ENCODE results near the gene SEMA3G. TPM values are rescaled to one million over a fixed set of nuclear protein-coding genes. Genes with fewer than 3 reads are reported as not detected.

The SEMA3G gene
- total RNA-seq, 3 donors from 2014 or later: 2.7 to 10.2 (median 3.1) TPM

DNA sequence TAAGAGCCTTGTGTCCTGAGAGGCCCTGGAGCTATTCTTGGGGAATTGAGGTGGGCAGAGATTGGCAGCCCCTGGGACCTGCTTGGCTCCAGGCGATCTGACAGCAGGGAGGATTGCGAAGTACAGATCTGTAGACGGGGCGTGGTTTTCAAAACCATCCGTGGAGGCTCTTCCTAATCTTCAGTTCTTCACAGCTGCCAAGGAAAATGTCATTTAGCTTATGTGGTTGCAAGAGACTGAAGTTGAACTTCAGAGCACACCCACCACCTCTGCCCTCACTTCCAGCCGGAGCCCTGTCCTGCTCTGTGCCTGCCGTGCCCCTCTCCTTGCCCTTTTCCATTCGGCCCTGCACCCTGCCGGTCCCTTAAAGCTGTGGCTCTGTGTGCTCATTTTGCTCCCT, 23.4 kb upstream of the SEMA3G start:
- Histone ChIP-seq H3K9me3 (no peaks in the 10 kb centered on the region), H3K4me1 (ENCODE audit: low read depth) (no peaks in the 10 kb centered on the region), H3K36me3 (ENCODE audit: low read depth) (no peaks in the 10 kb centered on the region), H3K4me3 (no peak overlapping the region)
- ATAC-seq (no peak), DNase-seq (no peak)
- TF ChIP-seq, protein P1, sequence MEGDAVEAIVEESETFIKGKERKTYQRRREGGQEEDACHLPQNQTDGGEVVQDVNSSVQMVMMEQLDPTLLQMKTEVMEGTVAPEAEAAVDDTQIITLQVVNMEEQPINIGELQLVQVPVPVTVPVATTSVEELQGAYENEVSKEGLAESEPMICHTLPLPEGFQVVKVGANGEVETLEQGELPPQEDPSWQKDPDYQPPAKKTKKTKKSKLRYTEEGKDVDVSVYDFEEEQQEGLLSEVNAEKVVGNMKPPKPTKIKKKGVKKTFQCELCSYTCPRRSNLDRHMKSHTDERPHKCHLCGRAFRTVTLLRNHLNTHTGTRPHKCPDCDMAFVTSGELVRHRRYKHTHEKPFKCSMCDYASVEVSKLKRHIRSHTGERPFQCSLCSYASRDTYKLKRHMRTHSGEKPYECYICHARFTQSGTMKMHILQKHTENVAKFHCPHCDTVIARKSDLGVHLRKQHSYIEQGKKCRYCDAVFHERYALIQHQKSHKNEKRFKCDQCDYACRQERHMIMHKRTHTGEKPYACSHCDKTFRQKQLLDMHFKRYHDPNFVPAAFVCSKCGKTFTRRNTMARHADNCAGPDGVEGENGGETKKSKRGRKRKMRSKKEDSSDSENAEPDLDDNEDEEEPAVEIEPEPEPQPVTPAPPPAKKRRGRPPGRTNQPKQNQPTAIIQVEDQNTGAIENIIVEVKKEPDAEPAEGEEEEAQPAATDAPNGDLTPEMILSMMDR (IDR thresholded peaks at IDR 0.05): no peak
- intact Hi-C loops (cut with DNase I, micrococcal nuclease): no loop called here

GRCh38 chr3:52463416-52463815, 18.5 kb upstream of the SEMA3G start:
- TF ChIP-seq, protein P1 (IDR thresholded peaks at IDR 0.05): no peak
- intact Hi-C loops (cut with DNase I, micrococcal nuclease): no loop called here
- ATAC-seq (no peak), DNase-seq (no peak)
- no peaks in the 10 kb centered on the region for H3K4me1 ChIP-seq (ENCODE audit: low read depth)
- no peaks in the 10 kb centered on the region for H3K9me3 ChIP-seq
- no peaks in the 10 kb centered on the region for H3K36me3 ChIP-seq (ENCODE audit: low read depth)
- H3K4me3 ChIP-seq: no peak overlapping the region

- ATAC-seq: no peak
- Histone ChIP-seq H3K4me1 (ENCODE audit: low read depth) (no peaks in the 10 kb centered on the region), H3K4me3 (no peak overlapping the region), H3K36me3 (ENCODE audit: low read depth) (no peaks in the 10 kb centered on the region), H3K9me3 (no peaks in the 10 kb centered on the region)
- TF ChIP-seq, protein P1 (IDR thresholded peaks at IDR 0.05): no peak
- intact Hi-C loops (cut with DNase I, micrococcal nuclease): no loop called here
- no peak for DNase-seq
Measured at GRCh38 chr3:52461874-52462273, 17.0 kb upstream of the SEMA3G start.

DNA sequence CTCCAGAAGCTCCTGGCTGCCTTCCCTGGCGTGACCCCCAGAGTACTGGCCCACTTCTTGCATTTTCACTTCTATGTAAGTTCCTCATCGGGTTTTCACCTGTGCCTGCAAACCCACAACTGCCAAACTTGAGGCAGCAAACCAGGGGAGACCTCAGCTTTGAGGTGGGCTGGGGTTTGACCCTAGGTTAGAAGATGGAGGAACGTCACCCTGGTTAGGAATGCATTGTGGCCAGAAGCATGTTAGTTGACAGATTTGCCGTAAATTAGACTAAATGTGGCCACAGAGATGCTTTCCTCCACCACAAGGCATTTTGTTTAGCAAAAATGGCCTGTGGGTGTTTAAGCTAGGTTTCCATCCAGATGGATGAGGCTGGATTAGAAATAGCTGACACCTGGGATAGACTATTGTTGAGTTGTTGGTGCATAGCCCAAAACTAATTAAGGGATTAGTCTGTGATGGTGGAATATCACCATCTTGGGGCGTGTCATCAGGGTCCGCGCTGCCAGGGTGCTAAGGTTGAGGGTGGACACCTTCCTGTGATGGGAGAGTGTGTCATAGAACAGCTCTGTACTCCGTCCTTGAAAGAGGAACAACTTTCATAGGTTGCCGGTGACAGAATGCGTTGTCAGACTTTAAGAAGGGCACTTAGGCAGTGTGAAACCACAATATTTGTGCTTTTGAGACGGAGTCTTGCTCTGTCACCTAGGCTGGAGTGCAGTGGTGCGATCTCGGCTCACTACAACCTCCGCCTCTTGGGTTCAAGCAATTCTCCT, 14.1 kb upstream of the SEMA3G start:
- TF ChIP-seq, protein P1 (IDR thresholded peaks at IDR 0.05): no peak
- no peaks in the 10 kb centered on the region for H3K9me3 ChIP-seq
- H3K4me3 ChIP-seq: no peak overlapping the region
- H3K4me1 ChIP-seq (ENCODE audit: low read depth): peaks cover 11% of the 10 kb centered on the region
- DNase-seq: no peak
- intact Hi-C loops (cut with DNase I, micrococcal nuclease): no loop called here
- ATAC-seq: no peak
- no peaks in the 10 kb centered on the region for H3K36me3 ChIP-seq (ENCODE audit: low read depth)

- ATAC-seq (no peak), DNase-seq (no peak)
- no peaks in the 10 kb centered on the region for H3K9me3 ChIP-seq
- no peak overlapping the region for H3K4me3 ChIP-seq
- no peaks in the 10 kb centered on the region for H3K36me3 ChIP-seq (ENCODE audit: low read depth)
- intact Hi-C loops (cut with DNase I, micrococcal nuclease): no loop called here
- TF ChIP-seq, protein P1 (IDR thresholded peaks at IDR 0.05): no peak
- peaks cover 11% of the 10 kb centered on the region for H3K4me1 ChIP-seq (ENCODE audit: low read depth)
Measured at GRCh38 chr3:52458031-52458760, 13.3 kb upstream of the SEMA3G start.
